Cortex of kidney (tissue), 1 donor: ENCODE results near the gene FNDC11.
"Not testable (repeated sequence)": the region's sequence is repeated elsewhere in the genome, so short reads cannot be mapped to it uniquely, and the experiment has no call there.

Experiments
- DNase-seq: peaks from one replicate; lab custom pipeline; 2025; lab: John Stamatoyannopoulos, UW

Gene FNDC11, protein sequence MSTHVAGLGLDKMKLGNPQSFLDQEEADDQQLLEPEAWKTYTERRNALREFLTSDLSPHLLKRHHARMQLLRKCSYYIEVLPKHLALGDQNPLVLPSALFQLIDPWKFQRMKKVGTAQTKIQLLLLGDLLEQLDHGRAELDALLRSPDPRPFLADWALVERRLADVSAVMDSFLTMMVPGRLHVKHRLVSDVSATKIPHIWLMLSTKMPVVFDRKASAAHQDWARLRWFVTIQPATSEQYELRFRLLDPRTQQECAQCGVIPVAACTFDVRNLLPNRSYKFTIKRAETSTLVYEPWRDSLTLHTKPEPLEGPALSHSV

DNA sequence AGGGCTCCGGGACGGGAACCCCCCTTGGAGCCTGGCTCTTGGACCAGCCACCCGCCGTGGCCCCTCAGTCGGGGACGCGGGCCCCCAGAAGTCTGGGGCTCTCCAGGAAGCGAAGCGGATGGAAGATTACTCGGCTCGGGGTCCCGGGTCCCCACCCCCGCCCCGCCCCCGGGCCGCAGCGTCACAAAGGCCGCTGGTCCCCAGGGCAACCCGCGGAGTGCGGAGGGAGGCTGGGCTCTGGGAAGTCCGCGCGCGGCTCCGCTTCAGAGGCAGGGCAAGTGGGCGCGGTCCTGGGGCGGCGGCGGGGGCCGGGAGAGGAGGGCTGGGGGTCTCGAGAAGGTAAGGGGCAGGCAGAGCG lies at the start of gene FNDC11:
FNDC11 (plus strand) TSS at position 227 of the 358 bp plus-strand sequence. CDS start 1,505 bp downstream, outside the sequence.
- DNase-seq: no peak

DNA sequence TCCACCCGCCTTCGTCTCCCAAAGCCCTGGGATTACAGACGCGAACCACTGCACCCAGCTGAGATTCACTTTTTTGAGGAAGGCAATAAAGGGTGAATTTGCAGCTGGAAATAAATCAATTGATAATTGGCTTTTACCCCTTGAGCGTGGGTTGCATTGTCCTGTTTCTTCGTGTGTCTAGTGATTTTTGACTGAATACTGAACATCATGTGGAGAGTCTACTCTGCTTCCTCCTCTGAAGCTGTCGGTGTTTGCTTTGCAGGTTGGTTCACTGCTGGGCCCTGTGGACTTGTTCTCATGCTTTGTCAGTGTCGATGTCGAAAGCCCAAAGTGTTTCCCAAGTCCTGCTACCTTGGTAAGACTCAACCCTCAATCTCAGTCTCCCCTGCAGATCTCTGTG lies 49.3 kb upstream of the FNDC11 start:
- no peak for DNase-seq

DNA sequence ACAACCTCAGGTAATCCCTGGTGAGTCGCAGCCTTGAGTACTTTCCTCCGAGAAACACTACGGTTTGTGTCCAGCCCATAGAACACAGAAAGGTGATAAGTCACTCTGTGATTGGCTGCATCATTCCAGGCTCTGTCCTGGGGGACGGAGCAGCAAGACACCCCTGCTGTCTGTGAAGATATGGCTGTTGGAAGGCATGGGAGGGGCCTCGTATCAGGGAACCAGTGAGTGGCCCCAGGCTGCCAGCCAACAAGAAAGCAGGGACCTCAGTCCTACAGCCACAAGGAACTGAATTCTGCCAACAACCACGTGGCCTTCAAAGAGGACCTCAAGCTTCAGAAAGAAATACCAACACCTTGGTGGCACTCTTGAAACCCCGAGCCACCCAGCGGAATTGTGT lies 48.7 kb upstream of the FNDC11 start:
- DNase-seq: no peak

DNA sequence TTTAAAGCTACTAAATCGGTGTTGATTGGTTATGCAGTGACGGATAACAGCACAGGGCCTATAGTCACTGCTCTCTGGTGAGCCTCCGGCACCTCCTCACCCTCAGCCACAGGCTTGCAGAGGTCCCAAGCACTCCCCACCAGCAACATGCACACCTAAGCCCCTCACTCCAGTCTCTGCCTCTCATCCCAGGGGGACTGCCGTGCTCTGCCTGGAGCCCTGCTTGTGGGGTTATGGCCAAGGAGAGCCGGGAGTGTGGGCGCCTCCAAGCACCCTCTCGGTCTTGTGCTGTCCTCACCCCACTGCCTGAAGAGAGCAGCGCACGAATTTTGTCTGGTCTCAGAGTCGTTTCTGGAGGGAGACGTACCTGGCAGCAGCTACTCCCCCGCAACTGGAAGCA lies 48.2 kb upstream of the FNDC11 start:
- DNase-seq: no peak

DNA sequence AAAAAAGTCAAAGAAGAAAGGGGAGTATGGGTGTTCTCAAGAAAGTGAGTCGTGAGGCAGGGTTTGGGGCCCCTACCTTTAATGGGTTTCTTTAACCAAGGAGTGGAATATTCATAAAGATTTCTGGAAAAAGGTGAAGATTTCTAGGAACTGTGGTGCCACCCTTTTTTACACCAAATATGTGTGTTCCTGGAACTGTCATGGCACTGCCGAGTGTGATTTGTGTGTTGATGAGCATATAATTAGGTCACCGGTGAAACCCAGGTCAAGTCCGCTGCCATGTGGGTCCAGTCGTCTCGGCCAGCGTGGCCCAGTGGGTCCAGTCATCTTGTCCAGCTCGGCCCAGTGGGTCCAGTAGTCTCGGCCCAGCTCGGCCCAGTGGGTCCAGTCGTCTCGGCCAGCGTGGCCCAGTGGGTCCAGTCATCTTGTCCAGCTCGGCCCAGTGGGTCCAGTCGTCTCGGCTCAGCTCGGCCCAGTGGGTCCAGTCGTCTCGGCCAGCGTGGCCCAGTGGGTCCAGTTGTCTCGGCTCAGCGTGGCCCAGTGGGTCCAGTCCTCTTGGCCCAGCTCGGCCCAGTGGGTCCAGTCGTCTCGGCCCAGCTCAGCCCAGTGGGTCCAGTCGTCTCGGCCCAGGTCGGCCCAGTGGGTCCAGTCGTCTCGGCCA lies 46.7 kb upstream of the FNDC11 start:
- DNase-seq: no peak

DNA sequence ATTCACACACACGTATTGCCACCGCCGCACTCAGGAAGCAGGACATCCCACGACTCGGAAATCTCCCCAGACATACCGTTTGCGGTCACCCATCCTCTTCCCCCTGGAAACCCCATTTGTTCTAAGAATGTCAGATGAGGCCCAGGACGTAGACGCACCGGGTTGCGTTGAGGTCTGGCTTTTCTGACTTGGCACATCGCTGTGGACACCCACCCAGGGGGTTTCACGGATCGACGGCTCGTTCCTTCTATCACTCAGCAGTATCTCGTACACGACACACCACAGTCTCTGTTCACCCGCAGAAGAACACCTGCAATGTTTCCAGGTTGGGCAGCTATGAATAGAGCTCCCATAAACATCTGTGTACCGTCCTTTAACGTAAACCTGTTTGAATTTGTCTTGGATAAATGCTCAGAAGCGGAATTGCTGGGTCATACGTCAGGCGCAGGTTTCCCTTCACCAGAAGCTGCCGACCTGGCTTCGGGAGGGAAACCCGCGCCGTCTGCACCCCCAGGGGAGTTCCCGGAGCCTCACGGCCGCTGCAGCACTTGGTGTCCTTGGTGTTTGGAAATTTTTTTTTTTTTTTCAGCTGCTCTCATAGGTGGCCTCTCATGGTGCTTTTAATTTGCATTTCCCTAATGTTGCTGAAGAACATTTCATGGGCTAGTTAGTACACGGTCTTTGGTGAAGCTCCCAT lies 45.7 kb upstream of the FNDC11 start:
- DNase-seq: no peak

DNA sequence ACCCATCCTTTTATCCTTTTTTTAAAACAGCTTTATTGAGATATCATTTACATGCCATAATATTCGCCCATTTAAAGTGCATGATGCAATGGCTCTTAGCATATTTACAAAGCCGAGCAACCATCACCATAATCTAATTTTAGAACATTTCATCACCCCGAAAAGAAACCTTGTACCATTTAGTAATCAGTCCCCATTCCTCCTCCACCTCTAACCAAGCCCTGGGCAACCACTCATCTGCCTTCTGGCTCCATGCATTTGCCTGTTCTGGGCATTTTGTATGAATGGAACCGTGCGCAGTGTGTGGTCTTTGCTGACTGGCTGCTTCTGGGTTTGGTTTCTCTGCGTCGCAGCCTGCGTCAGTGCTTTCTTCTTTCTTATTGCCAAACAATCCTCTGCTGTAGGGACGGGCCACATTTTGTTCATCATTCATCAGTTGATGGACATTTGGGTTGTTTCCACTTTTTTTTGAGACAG lies 44.8 kb upstream of the FNDC11 start:
- DNase-seq: no peak

DNA sequence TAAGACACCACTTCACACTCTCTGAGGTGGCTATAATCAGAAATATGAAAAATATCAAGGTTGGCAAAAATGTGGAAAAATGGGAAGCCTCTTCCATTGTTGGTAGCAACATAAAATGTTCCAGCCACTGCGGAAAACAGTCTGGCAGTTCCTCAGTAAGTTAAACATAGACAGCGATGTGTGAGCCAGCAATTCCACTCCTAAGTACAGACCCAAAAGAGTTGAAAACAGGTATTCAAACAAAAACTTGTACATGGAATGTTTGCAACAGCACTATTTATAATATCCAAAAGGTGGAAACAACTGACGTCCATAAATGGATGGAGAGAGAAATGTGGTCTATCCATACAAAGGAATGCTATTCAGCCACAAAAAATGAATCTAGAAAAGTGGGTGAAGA lies 40.8 kb upstream of the FNDC11 start:
- DNase-seq: no peak

DNA sequence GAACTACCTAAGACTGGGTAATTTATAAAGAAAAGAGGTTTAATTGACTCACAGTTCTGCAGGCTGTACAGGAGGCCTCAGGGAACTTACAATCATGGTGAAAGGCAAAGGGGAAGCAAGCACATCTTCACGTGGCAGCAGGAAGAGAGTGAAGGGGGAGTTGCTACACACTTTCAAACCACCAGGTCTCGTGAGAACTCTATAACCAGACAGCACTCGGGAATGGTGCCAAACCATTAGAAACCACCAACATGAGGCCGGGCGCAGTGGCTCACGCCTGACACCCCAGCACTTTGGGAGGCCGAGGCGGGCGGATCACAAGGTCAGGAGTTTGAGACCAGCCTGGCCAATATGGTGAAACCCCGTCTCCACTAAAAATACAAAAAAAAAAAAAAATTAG lies 39.4 kb upstream of the FNDC11 start:
- DNase-seq: not testable (repeated sequence)

DNA sequence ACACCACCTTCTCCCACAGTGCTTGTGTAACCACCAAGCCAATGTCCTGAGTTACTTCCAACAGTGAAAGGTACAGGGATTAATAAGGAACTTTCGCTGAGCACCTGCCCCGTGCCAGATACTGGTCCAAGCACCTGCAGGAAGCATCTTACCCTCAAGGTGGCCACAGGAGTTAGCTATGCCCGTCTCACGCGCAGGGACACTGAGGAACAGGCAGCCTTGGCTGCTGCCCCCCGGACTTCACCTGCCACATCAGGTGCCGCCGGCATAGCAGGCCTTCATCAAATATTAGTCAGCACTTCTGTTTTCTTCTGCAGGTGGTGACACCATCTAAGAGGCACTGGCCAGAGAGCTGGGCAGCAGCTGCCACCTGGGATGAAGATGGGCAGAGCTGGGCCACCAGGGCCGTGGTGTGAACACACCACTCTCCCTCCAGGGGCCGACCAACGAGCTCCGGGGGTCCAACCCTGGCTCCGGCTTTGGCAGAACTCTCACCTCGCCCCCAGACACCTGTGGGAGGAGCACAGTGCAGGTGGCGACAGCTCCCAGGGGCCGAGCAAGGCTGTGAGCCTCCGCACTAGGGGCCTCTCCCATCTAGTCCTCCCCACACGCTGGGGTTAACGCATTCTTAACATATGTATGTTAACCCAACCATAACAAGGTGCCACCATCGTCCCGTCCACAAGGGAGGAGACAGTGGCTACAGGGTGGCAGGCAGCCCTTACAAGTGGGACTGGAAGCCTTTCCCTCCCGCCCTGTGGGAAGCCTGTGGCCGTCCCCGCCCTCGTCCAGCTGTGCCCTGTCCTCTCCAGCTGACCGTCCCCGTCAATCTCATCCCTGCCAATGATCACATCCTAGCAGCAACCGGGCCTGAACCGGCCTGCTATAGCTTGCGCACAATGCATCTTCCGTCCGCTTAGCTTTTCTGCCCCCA lies 36.3 kb upstream of the FNDC11 start:
- no peak for DNase-seq

DNA sequence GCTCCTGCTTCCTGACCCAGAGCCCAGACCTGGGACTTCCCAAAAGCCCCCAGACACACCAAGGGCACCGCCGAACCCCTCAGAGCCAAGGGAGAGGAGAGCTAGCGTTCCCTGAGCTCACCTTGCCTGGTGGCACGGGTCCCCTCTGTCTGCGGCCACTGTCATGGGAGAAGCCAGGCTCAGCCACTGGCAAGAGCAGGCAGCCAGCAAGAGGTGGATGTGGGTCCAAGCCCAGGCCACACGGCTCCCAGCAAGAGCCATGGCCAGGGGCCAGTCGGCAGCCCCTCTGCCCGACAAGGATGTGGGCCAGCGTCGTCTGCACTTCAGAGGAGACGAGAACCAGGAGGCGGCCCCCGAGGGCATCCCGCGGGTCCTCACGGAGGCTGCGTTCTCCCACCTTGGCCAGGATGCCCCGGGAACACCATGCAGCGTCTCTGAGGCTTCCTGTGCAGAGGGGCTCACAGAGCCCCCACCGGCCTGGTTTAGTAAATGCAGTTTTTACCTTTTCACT lies 35.6 kb upstream of the FNDC11 start:
- DNase-seq: no peak

DNA sequence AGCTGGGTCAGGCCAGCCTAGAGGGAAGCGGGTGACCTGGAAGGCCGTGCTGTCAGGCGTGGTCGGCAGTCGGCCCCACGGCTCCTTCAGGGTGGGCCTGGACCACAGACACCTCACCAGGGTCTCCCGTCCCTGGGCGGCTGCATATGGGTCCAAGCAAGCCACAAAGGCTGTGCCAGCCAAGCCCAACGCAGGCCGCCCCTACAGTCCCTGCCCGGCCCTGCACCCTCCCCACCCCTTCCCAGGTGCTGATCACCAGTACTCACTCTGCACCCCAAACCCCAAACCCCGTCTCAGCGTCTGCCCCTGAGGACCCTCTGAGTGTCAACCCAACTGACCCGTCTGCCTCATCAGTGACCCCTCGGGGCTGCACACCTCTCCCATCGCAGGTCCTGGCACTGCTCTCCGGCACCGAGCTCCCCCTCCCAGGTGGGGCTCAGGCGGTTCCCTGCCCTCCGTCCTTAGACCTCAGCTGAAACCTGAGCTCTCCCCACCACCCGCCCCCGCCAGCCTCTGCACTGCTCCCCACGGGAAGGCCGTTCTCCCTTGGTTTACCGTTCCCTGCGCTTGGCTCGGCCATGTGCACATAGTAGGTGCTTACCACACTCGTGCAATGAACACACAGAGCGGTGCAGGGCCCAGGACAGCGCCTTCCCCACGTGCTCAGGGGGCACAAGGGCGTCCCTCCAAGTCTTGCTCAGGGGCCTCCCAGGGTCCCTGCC lies 34.9 kb upstream of the FNDC11 start:
- DNase-seq: no peak

DNA sequence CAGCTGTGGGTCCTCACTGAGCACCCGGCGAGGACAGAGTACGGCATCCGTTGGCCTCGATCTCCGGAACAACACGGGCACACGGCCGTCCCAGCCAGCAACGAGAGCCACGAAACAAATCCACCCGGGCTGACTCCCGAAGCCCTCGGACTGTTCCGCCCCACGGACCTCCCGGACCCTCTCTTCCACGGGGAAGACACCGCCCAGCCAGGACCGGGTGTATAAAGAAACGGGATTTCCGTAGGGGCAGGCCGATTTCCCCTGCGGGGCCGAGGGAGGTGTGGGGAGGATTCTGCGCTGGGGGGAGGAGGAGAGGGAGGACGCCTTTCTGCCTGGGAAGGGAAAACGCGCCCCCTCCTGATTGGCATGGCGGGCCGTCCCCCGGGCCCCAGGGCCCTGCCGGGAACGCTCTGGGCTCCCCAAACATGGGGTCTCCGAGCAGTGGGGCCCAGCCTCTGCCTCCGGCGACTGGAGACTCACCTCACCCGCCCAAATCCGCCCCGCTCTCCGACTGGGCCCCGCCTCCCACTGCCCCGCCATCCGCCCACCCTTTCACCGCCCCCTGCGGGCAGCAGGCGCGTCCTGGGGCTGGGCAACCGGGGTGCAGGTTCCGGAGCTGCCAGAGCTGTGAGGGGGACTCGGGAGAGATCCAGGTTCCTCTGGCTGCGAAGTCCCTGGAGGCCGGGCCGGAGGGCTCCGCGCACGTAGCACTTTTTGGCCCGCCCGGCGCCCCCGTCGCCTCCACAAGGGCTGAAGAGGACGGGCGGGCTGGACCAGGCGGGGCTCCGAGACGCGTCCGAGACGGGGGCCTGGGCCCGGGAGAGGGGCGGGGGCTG lies 34.1 kb upstream of the FNDC11 start:
- no peak for DNase-seq

DNA sequence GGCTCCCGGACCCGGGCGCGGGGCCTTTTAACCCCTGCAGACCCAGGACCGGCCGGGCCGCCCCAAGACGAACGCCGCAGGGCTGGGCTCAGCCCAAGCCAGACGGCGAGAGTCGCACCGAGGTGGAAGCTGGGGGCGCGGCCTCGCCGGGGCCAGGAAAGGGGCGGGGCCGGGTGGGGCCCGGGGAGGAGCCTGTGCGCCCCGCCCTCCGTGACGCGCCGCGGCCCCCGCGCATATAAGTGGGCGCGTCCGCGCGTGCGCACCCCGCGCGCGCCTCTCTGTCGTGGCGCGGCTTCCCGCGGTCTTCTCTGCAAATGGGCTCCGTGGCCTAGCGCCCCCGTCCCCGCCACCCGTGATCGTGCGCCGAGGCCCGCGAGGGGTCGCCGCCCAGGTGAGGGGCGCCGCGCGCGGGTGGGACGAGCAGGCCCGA lies 33.4 kb upstream of the FNDC11 start, which contains the start of gene PPDPF:
PPDPF (plus strand) TSS at position 262 of the 430 bp plus-strand sequence. CDS start 544 bp downstream, outside the sequence.
- DNase-seq: no peak

DNA sequence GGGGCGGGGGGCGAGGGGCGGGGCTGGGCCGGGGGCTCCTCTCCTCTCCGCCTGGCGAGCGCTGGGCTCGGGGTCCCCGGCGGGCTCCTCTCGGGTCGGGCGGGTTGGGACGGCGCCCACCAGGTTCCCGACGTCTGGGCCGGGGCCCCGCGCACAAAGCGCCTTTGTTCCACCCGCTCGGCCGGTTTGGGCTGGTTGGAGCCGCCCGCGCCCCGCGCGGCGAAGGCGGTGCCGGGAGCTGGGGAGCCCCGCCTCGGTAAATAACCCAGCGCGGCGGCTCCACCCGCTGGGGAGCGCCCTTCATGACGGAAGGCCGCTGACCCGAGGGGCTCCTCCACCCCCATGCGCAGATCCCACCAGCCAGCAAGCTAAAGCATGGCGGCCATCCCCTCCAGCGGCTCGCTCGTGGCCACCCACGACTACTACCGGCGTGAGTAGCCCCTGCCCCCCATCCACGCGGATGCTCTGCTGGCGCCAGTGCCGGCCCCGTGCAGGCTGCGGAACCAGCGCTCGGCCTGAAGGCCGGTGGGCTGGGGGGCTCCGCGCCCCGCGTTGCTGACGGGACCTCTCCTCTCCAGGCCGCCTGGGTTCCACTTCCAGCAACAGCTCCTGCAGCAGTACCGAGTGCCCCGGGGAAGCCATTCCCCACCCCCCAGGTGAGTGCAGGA lies 32.9 kb upstream of the FNDC11 start:
- no peak for DNase-seq

DNA sequence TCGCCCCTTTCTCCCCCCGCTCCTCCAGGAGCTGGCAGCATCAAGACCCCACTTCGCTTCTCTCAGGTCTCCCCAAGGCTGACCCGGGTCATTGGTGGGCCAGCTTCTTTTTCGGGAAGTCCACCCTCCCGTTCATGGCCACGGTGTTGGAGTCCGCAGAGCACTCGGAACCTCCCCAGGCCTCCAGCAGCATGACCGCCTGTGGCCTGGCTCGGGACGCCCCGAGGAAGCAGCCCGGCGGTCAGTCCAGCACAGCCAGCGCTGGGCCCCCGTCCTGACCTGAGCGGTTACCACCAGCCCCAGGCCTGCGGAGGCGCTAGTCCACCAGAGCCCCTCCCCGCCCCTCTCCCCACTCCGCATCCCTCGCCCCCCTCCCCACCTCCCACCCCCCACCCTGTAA lies 32.4 kb upstream of the FNDC11 start:
- no peak for DNase-seq

DNA sequence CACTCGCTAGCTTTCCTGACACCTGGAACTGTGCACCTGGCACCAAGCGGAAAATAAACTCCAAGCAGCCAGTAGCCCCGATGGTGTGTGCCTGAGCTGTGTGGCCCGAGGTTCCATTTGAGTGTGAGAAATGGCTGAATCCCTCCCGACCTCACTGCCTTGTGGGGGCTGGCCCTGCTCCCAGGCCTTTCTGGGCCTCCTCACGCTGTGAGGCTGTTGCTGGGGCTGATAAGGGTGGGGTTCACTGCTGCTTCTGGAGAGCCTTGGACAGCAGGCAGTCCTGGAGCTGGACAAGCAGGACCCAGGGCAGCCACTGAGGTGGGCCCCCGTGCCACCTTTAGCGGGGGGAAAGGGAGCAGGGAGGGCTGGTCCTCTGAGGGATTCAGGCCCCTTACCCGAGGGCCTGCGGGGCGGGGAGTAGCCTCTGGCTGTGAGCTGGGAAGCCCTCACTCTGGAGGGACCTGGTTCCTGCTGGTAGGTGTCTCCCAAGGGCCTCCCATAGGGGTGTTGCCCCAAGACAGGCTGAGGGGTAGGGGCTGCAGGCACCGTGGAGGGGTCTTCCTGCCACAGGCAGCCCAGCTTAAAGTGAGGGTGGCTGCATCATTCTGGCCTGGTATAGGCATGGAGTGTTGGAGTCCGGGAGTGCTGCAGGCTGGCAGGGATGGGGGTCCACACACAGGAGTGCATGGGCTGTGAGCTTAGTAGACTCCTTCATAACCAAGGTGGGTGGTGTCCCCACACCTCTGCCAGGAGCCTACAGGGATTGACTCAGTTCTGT lies 31.7 kb upstream of the FNDC11 start:
- no peak for DNase-seq

DNA sequence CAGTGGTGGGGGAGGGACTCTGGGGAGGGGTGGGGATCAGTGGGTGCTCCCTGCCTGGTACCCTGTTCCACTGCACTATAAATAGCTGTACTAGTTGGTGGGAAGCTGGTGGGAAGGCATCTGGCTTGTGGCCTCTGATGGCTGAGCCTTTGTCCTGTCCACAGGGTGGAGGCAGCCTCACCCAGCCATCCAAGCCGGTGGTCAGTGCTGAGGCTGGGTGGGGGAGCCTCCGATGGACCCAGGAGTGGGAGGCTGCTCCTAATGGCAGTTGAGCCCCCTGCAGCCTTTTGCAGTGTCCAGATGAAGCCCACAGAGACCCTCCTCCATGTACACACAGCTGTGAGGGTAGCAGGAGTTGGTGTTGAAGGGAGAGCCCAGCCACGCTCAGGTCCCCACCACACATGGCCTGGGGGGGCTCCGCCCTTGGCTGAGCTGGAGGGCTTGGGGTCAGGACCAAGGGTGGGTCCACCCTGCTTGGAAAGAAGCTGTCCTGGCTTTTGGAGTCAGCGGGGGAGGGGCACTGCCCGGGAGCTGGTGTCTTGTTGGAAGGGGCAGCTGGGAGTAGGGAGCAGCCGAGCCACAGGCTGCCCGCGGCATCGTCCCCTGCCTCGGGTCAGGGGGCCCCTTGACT lies 30.9 kb upstream of the FNDC11 start:
- DNase-seq: no peak
